Glomerular endothelial cell (primary cell): Measurements from ENCODE around the gene SDHC. TPM values are rescaled to one million over a fixed set of nuclear protein-coding genes. Genes with fewer than 3 reads are reported as not detected.
A peak's percentile ranks its signal among the peaks of the same experiment; 100 is the strongest.
"Not testable (repeated sequence)": the region's sequence is repeated elsewhere in the genome, so short reads cannot be mapped to it uniquely, and the experiment has no call there.

Experiments used
- DNase-seq: peaks from one replicate; pipeline ENCODE4 v3.0.0-alpha.2; 2011; ENCODE audit warnings: low read depth, low spot score; ENCODE audit errors: extremely low read depth
- total RNA-seq: library from RNA; depleted of rRNA; stranded (reverse); fragments of >200 nt; gene quantifications from 2 replicates; pipeline ENCODE4 v1.2.3, GENCODE V29; 2015

Gene SDHC
- total RNA-seq, 1 donor from 2014 or later, result 92.9 TPM

GRCh38 chr1:161309868-161310267 is 4.3 kb upstream of the SDHC start, which contains the start of gene MPZ:
TSS of gene MPZ (minus strand) at chr1:161309968. CDS start at chr1:161309905, 63 bp downstream.
- DNase-seq, result no peak

GRCh38 chr1:161311595-161312181 is 2.5 kb upstream of the SDHC start:
- no peak for DNase-seq

- no peak for DNase-seq
Observed at GRCh38 chr1:161313554-161314200, 504 bp upstream of the SDHC start.

GRCh38 chr1:161315841-161316674 is 1.9 kb downstream of the SDHC start:
- DNase-seq, result not testable (repeated sequence)

- DNase-seq, result no peak
Observed at GRCh38 chr1:161324020-161324419, 9.8 kb downstream of the SDHC start.

GRCh38 chr1:161330346-161330745 is 16.2 kb downstream of the SDHC start:
- no peak for DNase-seq

GRCh38 chr1:161333166-161333565 is 19.0 kb downstream of the SDHC start:
- no peak for DNase-seq

- DNase-seq, result no peak
Observed at GRCh38 chr1:161335796-161336195, 21.6 kb downstream of the SDHC start.

- DNase-seq, result no peak
Observed at GRCh38 chr1:161342177-161342576, 28.0 kb downstream of the SDHC start.

GRCh38 chr1:161342821-161343220 is 28.6 kb downstream of the SDHC start:
- DNase-seq, result no peak

GRCh38 chr1:161350671-161351070 is 36.5 kb downstream of the SDHC start:
- no peak for DNase-seq

- no peak for DNase-seq
Observed at GRCh38 chr1:161351482-161351881, 37.3 kb downstream of the SDHC start.

- no peak for DNase-seq
Observed at GRCh38 chr1:161357073-161357472, 42.9 kb downstream of the SDHC start.

- DNase-seq, result no peak
Observed at GRCh38 chr1:161359291-161359690, 45.1 kb downstream of the SDHC start.

GRCh38 chr1:161364332-161364731 is 50.2 kb downstream of the SDHC start:
- no peak for DNase-seq

- no peak for DNase-seq
Observed at GRCh38 chr1:161365207-161365606, 51.0 kb downstream of the SDHC start.

GRCh38 chr1:161367684-161368400 is 53.7 kb downstream of the SDHC start, which contains the start of gene CFAP126:
TSS of gene CFAP126 (minus strand) at chr1:161367876. CDS start at chr1:161367868, 8 bp downstream.
- peak; percentile 44 for DNase-seq

- DNase-seq, result no peak
Observed at GRCh38 chr1:161373442-161373841, 59.3 kb downstream of the SDHC start.

- no peak for DNase-seq
Observed at GRCh38 chr1:161374373-161374772, 60.2 kb downstream of the SDHC start.

GRCh38 chr1:161378014-161378413 is 63.8 kb downstream of the SDHC start:
- no peak for DNase-seq

GRCh38 chr1:161379071-161379470 is 64.9 kb downstream of the SDHC start:
- DNase-seq, result no peak
